ENCODE measurements around the gene OR9A2. TPM values are rescaled to one million over a fixed set of nuclear protein-coding genes. Genes with fewer than 3 reads are reported as not detected.

The OR9A2 gene
- total and polyA plus RNA-seq, 2 experiments from 2014 or later: 0.60 TPM; not detected in 1

GRCh38 chr7:143049362-143049761, 22.4 kb upstream of the OR9A2 start:
- H3K27ac ChIP-seq: no peak overlapping the region
- H3K36me3 ChIP-seq: no peaks in the 10 kb centered on the region
- H3K9me3 ChIP-seq (ENCODE audit: low read depth): no peaks in the 10 kb centered on the region
- no peak overlapping the region for H3K4me3 ChIP-seq
- no peaks in the 10 kb centered on the region for H3K4me1 ChIP-seq (ENCODE audit: low read depth)
- DNase-seq (ENCODE audit: low read depth in 1 of 2, low spot score in 1 of 2): peak in 1 of 2 donors; percentile 20
- H3K27me3 ChIP-seq: no peaks in the 10 kb centered on the region
- TF ChIP-seq, protein P1, sequence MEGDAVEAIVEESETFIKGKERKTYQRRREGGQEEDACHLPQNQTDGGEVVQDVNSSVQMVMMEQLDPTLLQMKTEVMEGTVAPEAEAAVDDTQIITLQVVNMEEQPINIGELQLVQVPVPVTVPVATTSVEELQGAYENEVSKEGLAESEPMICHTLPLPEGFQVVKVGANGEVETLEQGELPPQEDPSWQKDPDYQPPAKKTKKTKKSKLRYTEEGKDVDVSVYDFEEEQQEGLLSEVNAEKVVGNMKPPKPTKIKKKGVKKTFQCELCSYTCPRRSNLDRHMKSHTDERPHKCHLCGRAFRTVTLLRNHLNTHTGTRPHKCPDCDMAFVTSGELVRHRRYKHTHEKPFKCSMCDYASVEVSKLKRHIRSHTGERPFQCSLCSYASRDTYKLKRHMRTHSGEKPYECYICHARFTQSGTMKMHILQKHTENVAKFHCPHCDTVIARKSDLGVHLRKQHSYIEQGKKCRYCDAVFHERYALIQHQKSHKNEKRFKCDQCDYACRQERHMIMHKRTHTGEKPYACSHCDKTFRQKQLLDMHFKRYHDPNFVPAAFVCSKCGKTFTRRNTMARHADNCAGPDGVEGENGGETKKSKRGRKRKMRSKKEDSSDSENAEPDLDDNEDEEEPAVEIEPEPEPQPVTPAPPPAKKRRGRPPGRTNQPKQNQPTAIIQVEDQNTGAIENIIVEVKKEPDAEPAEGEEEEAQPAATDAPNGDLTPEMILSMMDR (IDR thresholded peaks at IDR 0.05; ENCODE audit: low read depth, low read length): no peak

- H3K9me3 ChIP-seq (ENCODE audit: low read depth): no peaks in the 10 kb centered on the region
- no peak overlapping the region for H3K27ac ChIP-seq
- no peak overlapping the region for H3K4me3 ChIP-seq
- no peaks in the 10 kb centered on the region for H3K27me3 ChIP-seq
- TF ChIP-seq, protein P1 (IDR thresholded peaks at IDR 0.05; ENCODE audit: low read depth, low read length): no peak
- H3K36me3 ChIP-seq: no peaks in the 10 kb centered on the region
- DNase-seq (ENCODE audit: low read depth in 1 of 2, low spot score in 1 of 2): no peak
- no peaks in the 10 kb centered on the region for H3K4me1 ChIP-seq (ENCODE audit: low read depth)
Measured at GRCh38 chr7:143048827-143049226, 21.9 kb upstream of the OR9A2 start.

DNA sequence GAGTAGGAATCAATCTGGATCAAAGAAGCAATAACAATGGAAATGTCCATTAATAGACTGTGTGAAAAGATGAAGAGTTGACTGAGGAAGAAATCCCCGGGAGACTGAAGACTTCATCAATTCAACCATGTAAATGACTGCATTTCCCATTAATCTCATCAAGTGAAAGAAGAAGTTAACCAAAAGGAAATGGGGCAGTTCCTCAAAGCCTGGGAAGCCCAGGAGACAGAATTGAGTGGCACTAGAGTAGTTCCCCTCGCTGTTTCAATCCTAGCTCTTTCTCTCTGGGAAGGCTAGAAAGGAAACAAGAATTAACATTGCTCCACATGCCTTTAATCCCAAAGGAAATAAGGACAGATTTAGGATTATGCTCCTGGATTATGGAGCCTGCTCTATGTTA, 20.4 kb upstream of the OR9A2 start:
- H3K27ac ChIP-seq: no peak overlapping the region
- H3K4me1 ChIP-seq (ENCODE audit: low read depth): no peaks in the 10 kb centered on the region
- DNase-seq (ENCODE audit: low read depth in 1 of 2, low spot score in 1 of 2): no peak
- H3K9me3 ChIP-seq (ENCODE audit: low read depth): no peaks in the 10 kb centered on the region
- no peaks in the 10 kb centered on the region for H3K36me3 ChIP-seq
- no peak overlapping the region for H3K4me3 ChIP-seq
- TF ChIP-seq, protein P1 (IDR thresholded peaks at IDR 0.05; ENCODE audit: low read depth, low read length): no peak
- no peaks in the 10 kb centered on the region for H3K27me3 ChIP-seq

DNA sequence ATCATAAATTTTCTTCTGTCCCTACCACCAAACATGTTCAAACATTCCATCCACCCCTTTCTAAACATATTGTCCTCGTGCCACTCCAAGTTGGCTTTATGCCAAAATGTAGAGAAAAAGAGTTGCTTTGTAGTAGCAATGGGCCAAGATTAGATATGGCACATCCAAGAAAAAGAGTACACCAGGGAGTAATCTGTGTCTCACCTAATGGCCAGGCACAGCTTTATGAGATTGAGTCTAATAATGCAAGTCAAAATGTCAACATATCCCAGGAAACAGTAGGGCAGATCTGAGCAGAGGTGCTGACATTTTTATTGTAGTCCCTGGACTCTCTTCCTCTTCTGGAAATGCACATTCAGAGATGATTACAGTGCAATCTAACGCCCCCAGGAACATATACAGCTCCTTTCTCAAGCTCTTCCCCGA, 19.5 kb upstream of the OR9A2 start:
- Histone ChIP-seq H3K9me3 (ENCODE audit: low read depth) (no peaks in the 10 kb centered on the region), H3K36me3 (no peaks in the 10 kb centered on the region), H3K27me3 (no peaks in the 10 kb centered on the region), H3K4me3 (no peak overlapping the region), H3K27ac (no peak overlapping the region), H3K4me1 (ENCODE audit: low read depth) (no peaks in the 10 kb centered on the region)
- no peak for DNase-seq (ENCODE audit: low read depth in 1 of 2, low spot score in 1 of 2)
- TF ChIP-seq, protein P1 (IDR thresholded peaks at IDR 0.05; ENCODE audit: low read depth, low read length): no peak

GRCh38 chr7:143043391-143043790, 16.5 kb upstream of the OR9A2 start:
- H3K4me1 ChIP-seq (ENCODE audit: low read depth): no peaks in the 10 kb centered on the region
- no peaks in the 10 kb centered on the region for H3K27me3 ChIP-seq
- H3K4me3 ChIP-seq: no peak overlapping the region
- TF ChIP-seq, protein P1 (IDR thresholded peaks at IDR 0.05; ENCODE audit: low read depth, low read length): no peak
- H3K27ac ChIP-seq: no peak overlapping the region
- H3K9me3 ChIP-seq (ENCODE audit: low read depth): no peaks in the 10 kb centered on the region
- H3K36me3 ChIP-seq: no peaks in the 10 kb centered on the region
- DNase-seq (ENCODE audit: low read depth in 1 of 2, low spot score in 1 of 2): peak in 1 of 2 donors; percentile 14

Measured in cardiac muscle cell (in vitro differentiated cells and primary cell).